Uterus (tissue), 4 donors: ENCODE measurements around the gene ADAD2. TPM values are rescaled to one million over a fixed set of nuclear protein-coding genes. Genes with fewer than 3 reads are reported as not detected.

ENCODE experiments used
- DNase-seq, 2 donors: peaks; one replicate each; pipeline ENCODE4 v3.0.0-alpha.2; 2019 to 2020
- H3K27ac ChIP-seq, 2 donors: fragments of 200-600 bp; sonication (generic); 1 replicate in 1 of 2; 2 replicates in 1 of 2; pipeline ENCODE4 v1.5.1; 2016 to 2018
- H3K27me3 ChIP-seq, 2 donors: fragments of 200-600 bp; sonication (generic); one replicate each; pipeline ENCODE4 v1.5.1; 2018 to 2019; ENCODE audit warnings: control low read depth in 1 of 2
- H3K36me3 ChIP-seq, 2 donors: fragments of 200-600 bp; sonication (generic); one replicate each; pipeline ENCODE4 v1.5.1; 2019; ENCODE audit warnings: control low read depth in 1 of 2
- H3K4me1 ChIP-seq, 2 donors: fragments of 200-600 bp; sonication (generic); one replicate each; pipeline ENCODE4 v1.5.1; 2018 to 2019; ENCODE audit warnings: control low read depth in 1 of 2
- H3K4me3 ChIP-seq, 2 donors: fragments of 200-600 bp; sonication (generic); 1 replicate in 1 of 2; 2 replicates in 1 of 2; pipeline ENCODE4 v1.5.1; 2018 to 2019; ENCODE audit warnings: mild to moderate bottlenecking in 1 of 2
- H3K9me3 ChIP-seq, 2 donors: fragments of 200-600 bp; sonication (generic); one replicate each; pipeline ENCODE4 v1.5.1; 2019; ENCODE audit warnings: control low read depth in 1 of 2
- CTCF ChIP-seq, 4 experiments: fragments of 200-600 bp in 2 of 4; fragments of 450-650 bp in 2 of 4; sonication (generic) in 2 of 4; IDR thresholded peaks; one replicate each; pipeline ENCODE4 v1.5.1; 2016 to 2019; ENCODE audit warnings: antibody characterized with exemption in 4 of 4, mild to moderate bottlenecking in 2 of 4, moderate library complexity in 1 of 4
- POLR2A ChIP-seq, 2 donors: fragments of 450-650 bp; IDR thresholded peaks; one replicate each; pipeline ENCODE4 v1.6.1; 2016; ENCODE audit warnings: antibody characterized with exemption in 2 of 2, mild to moderate bottlenecking in 1 of 2, moderate library complexity in 1 of 2
- intact Hi-C: fragments of 100-400 bp; cut with DNase I; formaldehyde crosslinking; loops from one replicate; pipeline ENCODE4 v1.15.1; 2023; ENCODE audit warnings: low total_unique reads
- total RNA-seq, 4 donors: library from RNA; depleted of rRNA in 3 of 4; stranded (reverse); fragments of >200 nt in 3 of 4; gene quantifications; one replicate each; pipeline versions ENCODE4 v1.1.0 to v1.2.4, GENCODE V29; 2014 to 2023
- donor health status: DM: yes; HTN: yes; CAD: no.

The ADAD2 gene
- total RNA-seq, 4 donors from 2014 or later, result 0.21 to 1.0 (median 0.88) TPM; not detected in 1

GRCh38 chr16:84218956-84219355 lies 28.0 kb downstream of the ADAD2 start:
- no peaks in the 10 kb centered on the region for H3K27me3 ChIP-seq
- intact Hi-C loops, result no loop called here
- no peak overlapping the region for H3K4me3 ChIP-seq
- DNase-seq, result no peak
- no peaks in the 10 kb centered on the region for H3K4me1 ChIP-seq
- H3K36me3 ChIP-seq, result no peaks in the 10 kb centered on the region
- H3K9me3 ChIP-seq, result no peaks in the 10 kb centered on the region
- H3K27ac ChIP-seq, result no peak overlapping the region
- TF ChIP-seq CTCF (IDR thresholded peaks at IDR 0.05), result no peak
- no peak for TF ChIP-seq POLR2A (IDR thresholded peaks at IDR 0.05)

GRCh38 chr16:84220851-84221250 lies 29.9 kb downstream of the ADAD2 start:
- no peaks in the 10 kb centered on the region for H3K27me3 ChIP-seq
- no peaks in the 10 kb centered on the region for H3K4me1 ChIP-seq
- DNase-seq, result no peak
- intact Hi-C loops, result no loop called here
- TF ChIP-seq CTCF (IDR thresholded peaks at IDR 0.05) (no peak), POLR2A (IDR thresholded peaks at IDR 0.05) (no peak)
- no peaks in the 10 kb centered on the region for H3K9me3 ChIP-seq
- no peak overlapping the region for H3K4me3 ChIP-seq
- no peaks in the 10 kb centered on the region for H3K36me3 ChIP-seq
- H3K27ac ChIP-seq, result no peak overlapping the region

GRCh38 chr16:84223456-84223855 lies 32.5 kb downstream of the ADAD2 start:
- intact Hi-C loops, result no loop called here
- H3K4me1 ChIP-seq, result peaks cover 0 to 4% of the 10 kb centered on the region in 2 donors
- DNase-seq, result no peak
- no peaks in the 10 kb centered on the region for H3K36me3 ChIP-seq
- H3K27me3 ChIP-seq, result no peaks in the 10 kb centered on the region
- TF ChIP-seq POLR2A (IDR thresholded peaks at IDR 0.05), result no peak
- no peak for TF ChIP-seq CTCF (IDR thresholded peaks at IDR 0.05)
- no peak overlapping the region for H3K27ac ChIP-seq
- H3K4me3 ChIP-seq, result no peak overlapping the region
- no peaks in the 10 kb centered on the region for H3K9me3 ChIP-seq

- DNase-seq, result no peak
- Histone ChIP-seq H3K4me3 (no peak overlapping the region), H3K36me3 (no peaks in the 10 kb centered on the region), H3K27ac (no peak overlapping the region), H3K9me3 (no peaks in the 10 kb centered on the region), H3K27me3 (no peaks in the 10 kb centered on the region), H3K4me1 (peaks cover 0 to 4% of the 10 kb centered on the region in 2 donors)
- TF ChIP-seq CTCF (IDR thresholded peaks at IDR 0.05), result no peak
- intact Hi-C loops, result no loop called here
Observed at GRCh38 chr16:84224554-84224953, 33.6 kb downstream of the ADAD2 start.

- Histone ChIP-seq H3K27me3 (no peaks in the 10 kb centered on the region), H3K4me1 (peaks cover 0 to 4% of the 10 kb centered on the region in 2 donors), H3K36me3 (no peaks in the 10 kb centered on the region), H3K27ac (no peak overlapping the region), H3K9me3 (no peaks in the 10 kb centered on the region), H3K4me3 (no peak overlapping the region)
- DNase-seq, result no peak
- TF ChIP-seq POLR2A (IDR thresholded peaks at IDR 0.05), result no peak
- no peak for TF ChIP-seq CTCF (IDR thresholded peaks at IDR 0.05)
- intact Hi-C loops, result no loop called here
Observed at GRCh38 chr16:84225126-84225525, 34.2 kb downstream of the ADAD2 start.
